C4-2B (cell line): ENCODE measurements around the gene KIDINS220.
A peak's percentile ranks its signal among the peaks of the same experiment; 100 is the strongest.

Source experiments
- ZFX ChIP-seq: fragments of 450-650 bp; IDR thresholded peaks from 2 replicates; pipeline ENCODE4 v1.6.1; 2017
- TF ChIP-seq, protein P1 (sequence below): fragments of 450-650 bp; conservative IDR thresholded peaks from 2 replicates; pipeline ENCODE4 v1.5.1; 2017; ENCODE audit warnings: mild to moderate bottlenecking

DNA sequence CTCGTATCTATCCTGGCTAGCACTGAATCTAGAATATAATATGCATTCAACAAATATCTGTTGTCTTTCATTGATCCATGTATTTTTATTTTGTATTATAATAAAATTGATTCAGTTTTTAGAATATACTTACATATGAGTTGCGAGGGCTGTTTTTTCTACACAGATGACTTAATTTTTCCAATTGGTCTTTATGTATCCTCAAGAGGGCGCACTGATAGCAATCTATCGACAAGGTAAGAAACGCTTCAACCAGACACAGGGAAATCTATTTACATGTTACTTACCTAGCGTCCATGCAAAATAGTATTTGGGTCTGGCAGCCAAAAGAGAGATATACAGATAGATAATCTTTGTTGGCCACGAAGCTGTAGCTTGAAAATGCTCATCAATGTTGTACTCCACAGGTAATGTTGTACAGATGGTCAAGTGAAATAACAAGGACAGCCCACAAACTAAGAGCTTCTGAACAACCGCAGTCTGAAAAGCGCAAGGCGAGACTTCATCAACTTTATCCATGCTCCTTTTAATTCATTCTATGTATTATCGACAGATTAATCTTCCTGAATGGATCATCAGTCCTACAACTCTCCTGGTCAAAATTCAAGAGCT is 35.5 kb upstream of the KIDINS220 start:
- TF ChIP-seq, protein P1, sequence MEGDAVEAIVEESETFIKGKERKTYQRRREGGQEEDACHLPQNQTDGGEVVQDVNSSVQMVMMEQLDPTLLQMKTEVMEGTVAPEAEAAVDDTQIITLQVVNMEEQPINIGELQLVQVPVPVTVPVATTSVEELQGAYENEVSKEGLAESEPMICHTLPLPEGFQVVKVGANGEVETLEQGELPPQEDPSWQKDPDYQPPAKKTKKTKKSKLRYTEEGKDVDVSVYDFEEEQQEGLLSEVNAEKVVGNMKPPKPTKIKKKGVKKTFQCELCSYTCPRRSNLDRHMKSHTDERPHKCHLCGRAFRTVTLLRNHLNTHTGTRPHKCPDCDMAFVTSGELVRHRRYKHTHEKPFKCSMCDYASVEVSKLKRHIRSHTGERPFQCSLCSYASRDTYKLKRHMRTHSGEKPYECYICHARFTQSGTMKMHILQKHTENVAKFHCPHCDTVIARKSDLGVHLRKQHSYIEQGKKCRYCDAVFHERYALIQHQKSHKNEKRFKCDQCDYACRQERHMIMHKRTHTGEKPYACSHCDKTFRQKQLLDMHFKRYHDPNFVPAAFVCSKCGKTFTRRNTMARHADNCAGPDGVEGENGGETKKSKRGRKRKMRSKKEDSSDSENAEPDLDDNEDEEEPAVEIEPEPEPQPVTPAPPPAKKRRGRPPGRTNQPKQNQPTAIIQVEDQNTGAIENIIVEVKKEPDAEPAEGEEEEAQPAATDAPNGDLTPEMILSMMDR: peak; percentile 78
- no peak for TF ChIP-seq ZFX
